A673 (cell line): ENCODE measurements around the gene COL9A3. TPM values are rescaled to one million over a fixed set of nuclear protein-coding genes. Genes with fewer than 3 reads are reported as not detected.
A peak's percentile ranks its signal among the peaks of the same experiment; 100 is the strongest.

Experiments
- Bru-seq: library from RNA; stranded (reverse); fragments of 400-500 nt; gene quantifications from one replicate; lab custom pipeline; 2021; lab: Mats Ljungman, UMichigan
- BruChase-seq, 2 experiments: library from RNA; stranded (reverse); fragments of 400-500 nt; gene quantifications; one replicate each; lab custom pipeline; 2021; lab: Mats Ljungman, UMichigan
- BruUV-seq: library from RNA; stranded (reverse); fragments of 400-500 nt; replicated peaks from 2 replicates; lab custom pipeline; 2021; lab: Mats Ljungman, UMichigan
- CTCF ChIA-PET: fragments of 300-600 bp; sonication (Branson Sonifier 250); formaldehyde crosslinking; loops from one replicate; lab custom pipeline; 2022; ENCODE audit warnings: antibody characterized with exemption; lab: Charles Lee
- POLR2A ChIA-PET: fragments of 300-600 bp; sonication (Branson Sonifier 250); formaldehyde crosslinking; loops from one replicate; lab custom pipeline; 2022; ENCODE audit warnings: antibody characterized with exemption; ENCODE audit not compliant: low non-redundant PET; lab: Charles Lee
- DNase-seq: peaks from one replicate; pipeline ENCODE4 v3.0.0-alpha.2; 2015; ENCODE audit warnings: low spot score
- H3K27ac ChIP-seq: fragments of 200-600 bp; sonication (generic); 2 replicates; pipeline ENCODE4 v1.5.1; 2016; ENCODE audit warnings: mixed run types, low read depth, mild to moderate bottlenecking, mixed read lengths, antibody characterized with exemption, low read length; ENCODE audit not compliant: poor library complexity, severe bottlenecking
- H3K27me3 ChIP-seq: fragments of 200-600 bp; sonication (generic); replicated peaks from 2 replicates; pipeline ENCODE4 v1.6.1; 2017; ENCODE audit warnings: mixed run types, low read depth, mild to moderate bottlenecking, mixed read lengths, antibody characterized with exemption, low read length; ENCODE audit not compliant: insufficient read depth, poor library complexity
- H3K36me3 ChIP-seq: fragments of 200-600 bp; sonication (generic); 2 replicates; pipeline ENCODE4 v1.6.1; 2016; ENCODE audit warnings: mixed run types, mild to moderate bottlenecking, mixed read lengths, antibody characterized with exemption, low read length; ENCODE audit not compliant: insufficient read depth, poor library complexity, severe bottlenecking
- H3K4me1 ChIP-seq: fragments of 200-600 bp; sonication (generic); 2 replicates; pipeline ENCODE4 v1.6.1; 2017; ENCODE audit warnings: mixed run types, mild to moderate bottlenecking, mixed read lengths, antibody characterized with exemption, low read length; ENCODE audit not compliant: insufficient read depth, poor library complexity, severe bottlenecking
- H3K4me3 ChIP-seq: fragments of 200-600 bp; sonication (generic); 2 replicates; pipeline ENCODE4 v1.5.1; 2016; ENCODE audit warnings: low read depth, mixed run types, mild to moderate bottlenecking, mixed read lengths, low read length; ENCODE audit not compliant: poor library complexity, severe bottlenecking
- H3K9me3 ChIP-seq: fragments of 200-600 bp; sonication (generic); 2 replicates; pipeline ENCODE4 v1.6.1; 2016; ENCODE audit warnings: mixed run types, low read depth, mild to moderate bottlenecking, mixed read lengths, antibody characterized with exemption, low read length; ENCODE audit not compliant: poor library complexity, severe bottlenecking
- EZH2 ChIP-seq: fragments of 200-600 bp; sonication (generic); IDR thresholded peaks from 2 replicates; pipeline ENCODE4 v1.6.1; 2017; ENCODE audit warnings: borderline replicate concordance, low read depth, mild to moderate bottlenecking, mixed read lengths, antibody characterized with exemption, low read length; ENCODE audit not compliant: poor library complexity, severe bottlenecking
- intact Hi-C: fragments of 100-400 bp; cut with micrococcal nuclease; formaldehyde crosslinking; loops from one replicate; pipeline ENCODE4 v1.10.0; 2022; ENCODE audit not compliant: unreplicated experiment
- long read RNA-seq: library from polyadenylated mRNA; stranded (forward); transcript quantifications from one replicate; pipeline ENCODE4 v2.0.0, GENCODE V29; 2022
- total RNA-seq: library from RNA; stranded (reverse); gene quantifications from 2 replicates; pipeline ENCODE4 v1.2.3, GENCODE V29; 2021
- TF ChIP-seq, protein P1 (sequence below): fragments of 300-800, 200-600 bp; sonication (generic); conservative IDR thresholded peaks from 2 replicates; pipeline ENCODE4 v1.5.1; 2017; ENCODE audit warnings: low read depth, mild to moderate bottlenecking, antibody characterized with exemption, low read length, moderate library complexity, mixed read lengths

COL9A3 gene
- total RNA-seq (8.4 and 11.7 TPM in 2 replicates), Bru-seq, nascent RNA (percentile 27 among the genes with signal in this experiment), BruChase-seq, experiment 1, labeled RNA remaining after a 2-hour chase (percentile 27 among the genes with signal in this experiment), BruChase-seq, experiment 2, labeled RNA remaining after a 6-hour chase (percentile 33 among the genes with signal in this experiment)
- long read RNA-seq, transcript COL9A3-215 (32 exons, 2,497 nt): major isoform, 7 of 15 reads
- long read RNA-seq, partial matches to known transcripts: 4 of 15 reads
- long read RNA-seq, other reads (novel, unspliced or antisense): 2 of 15 reads

DNA sequence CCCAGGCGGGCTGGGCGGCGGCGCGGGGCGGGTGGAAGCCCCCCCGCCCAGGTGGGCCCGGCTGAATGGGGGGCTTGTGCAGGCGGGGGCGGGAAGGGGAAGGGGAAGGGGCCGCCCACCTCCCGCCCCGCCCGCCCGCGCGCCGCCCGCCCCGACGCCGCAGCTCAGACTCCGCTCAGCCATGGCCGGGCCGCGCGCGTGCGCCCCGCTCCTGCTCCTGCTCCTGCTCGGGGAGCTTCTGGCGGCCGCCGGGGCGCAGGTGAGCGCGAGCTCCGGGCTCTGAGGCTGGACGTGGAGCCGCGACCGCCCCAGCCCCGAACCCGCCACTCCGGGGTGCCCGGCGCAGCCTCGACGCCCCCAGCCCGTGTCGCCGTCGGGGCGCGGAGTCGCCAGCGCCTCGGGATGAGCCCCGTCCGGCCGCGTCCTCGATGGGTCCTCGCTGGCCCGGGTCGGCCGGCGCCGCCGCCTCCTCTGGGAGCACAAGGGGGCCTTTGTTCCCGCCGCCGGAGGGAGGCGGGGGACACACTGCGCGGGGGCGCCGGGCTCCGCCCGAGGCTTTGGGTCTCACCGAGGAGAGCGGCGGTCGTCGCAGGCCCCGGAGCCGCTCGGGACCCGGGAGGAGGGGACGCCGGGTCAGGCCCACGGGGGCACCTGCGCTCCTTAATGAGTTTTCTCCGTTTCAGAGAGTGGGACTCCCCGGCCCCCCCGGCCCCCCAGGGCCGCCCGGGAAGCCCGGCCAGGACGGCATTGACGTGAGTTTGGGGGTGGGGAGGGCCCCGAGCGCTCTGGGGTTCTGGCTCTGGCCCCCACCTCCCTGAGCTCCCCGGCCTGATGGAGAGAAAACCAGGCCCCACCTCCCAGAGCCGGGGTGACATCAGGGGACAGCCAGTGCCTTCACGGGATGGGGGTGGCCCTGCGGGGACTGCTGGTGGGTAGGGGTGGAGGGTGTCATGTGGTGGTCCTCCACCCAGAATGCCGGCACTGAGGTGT, at the start of gene COL9A3:
COL9A3 (plus strand) TSS at position 167 of the 990 bp plus-strand sequence; CDS start at position 182, 15 bp downstream.
- DNase-seq: no peak
- no peaks in the 10 kb centered on the region for H3K9me3 ChIP-seq
- POLR2A ChIA-PET: interaction anchor here (0.6 kb wide), 1 partner anchor 25 kb away, joined by 3 read pairs; no protein-coding TSS in a partner anchor
- TF ChIP-seq, protein P1, sequence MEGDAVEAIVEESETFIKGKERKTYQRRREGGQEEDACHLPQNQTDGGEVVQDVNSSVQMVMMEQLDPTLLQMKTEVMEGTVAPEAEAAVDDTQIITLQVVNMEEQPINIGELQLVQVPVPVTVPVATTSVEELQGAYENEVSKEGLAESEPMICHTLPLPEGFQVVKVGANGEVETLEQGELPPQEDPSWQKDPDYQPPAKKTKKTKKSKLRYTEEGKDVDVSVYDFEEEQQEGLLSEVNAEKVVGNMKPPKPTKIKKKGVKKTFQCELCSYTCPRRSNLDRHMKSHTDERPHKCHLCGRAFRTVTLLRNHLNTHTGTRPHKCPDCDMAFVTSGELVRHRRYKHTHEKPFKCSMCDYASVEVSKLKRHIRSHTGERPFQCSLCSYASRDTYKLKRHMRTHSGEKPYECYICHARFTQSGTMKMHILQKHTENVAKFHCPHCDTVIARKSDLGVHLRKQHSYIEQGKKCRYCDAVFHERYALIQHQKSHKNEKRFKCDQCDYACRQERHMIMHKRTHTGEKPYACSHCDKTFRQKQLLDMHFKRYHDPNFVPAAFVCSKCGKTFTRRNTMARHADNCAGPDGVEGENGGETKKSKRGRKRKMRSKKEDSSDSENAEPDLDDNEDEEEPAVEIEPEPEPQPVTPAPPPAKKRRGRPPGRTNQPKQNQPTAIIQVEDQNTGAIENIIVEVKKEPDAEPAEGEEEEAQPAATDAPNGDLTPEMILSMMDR: no peak
- TF ChIP-seq EZH2: peak; percentile 44
- peaks cover 2% of the 10 kb centered on the region for H3K27me3 ChIP-seq
- H3K27ac ChIP-seq: no peak within 1 kb of the TSS
- H3K4me1 ChIP-seq: peaks cover 34% of the 10 kb centered on the region
- intact Hi-C loops: no loop called here
- H3K4me3 ChIP-seq: peak within 1 kb of the TSS; percentile 49
- H3K36me3 ChIP-seq: peaks cover 8% of the 10 kb centered on the region
- CTCF ChIA-PET: interaction anchor here (0.8 kb wide), 1 partner anchor 246 kb away, joined by 9 read pairs; no protein-coding TSS in a partner anchor
- no TSS peak for BruUV-seq

GRCh38 chr20:62768234-62768546, 48.7 kb upstream of the COL9A3 start:
- Histone ChIP-seq H3K27me3 (no peaks in the 10 kb centered on the region), H3K9me3 (no peaks in the 10 kb centered on the region), H3K36me3 (peaks cover 8% of the 10 kb centered on the region), H3K4me3 (peak overlapping the region; percentile 76), H3K4me1 (peaks cover 56% of the 10 kb centered on the region), H3K27ac (peak overlapping the region; percentile 95)
- no peak for TF ChIP-seq EZH2
- TF ChIP-seq, protein P1: no peak
- intact Hi-C loops: no loop called here
- BruUV-seq: no TSS peak
- CTCF ChIA-PET: interaction anchor here (0.7 kb wide), 1 partner anchor 23 kb away, joined by 3 read pairs; no protein-coding TSS in a partner anchor
- DNase-seq: no peak
- POLR2A ChIA-PET: no interaction called here

- peak overlapping the region; percentile 76 for H3K4me3 ChIP-seq
- no peak for TF ChIP-seq EZH2
- TF ChIP-seq, protein P1: no peak
- H3K4me1 ChIP-seq: peaks cover 61% of the 10 kb centered on the region
- no peaks in the 10 kb centered on the region for H3K9me3 ChIP-seq
- intact Hi-C loops: no loop called here
- no TSS peak for BruUV-seq
- POLR2A ChIA-PET: no interaction called here
- DNase-seq: peak; percentile 63
- peak overlapping the region; percentile 95 for H3K27ac ChIP-seq
- CTCF ChIA-PET: interaction anchor here (0.5 to 0.7 kb wide), 2 partner anchors 22 to 57 kb away, joined by 3 to 5 read pairs; no protein-coding TSS in a partner anchor
- peaks cover 3% of the 10 kb centered on the region for H3K36me3 ChIP-seq
- H3K27me3 ChIP-seq: no peaks in the 10 kb centered on the region
Observed at GRCh38 chr20:62768551-62769287, 48.1 kb upstream of the COL9A3 start.
